Mucosa of stomach (tissue), 1 donor: ENCODE data around the gene HEXB.

ENCODE experiments used
- H3K27me3 ChIP-seq: one replicate; pipeline ENCODE4 v1.7.0; 2013; ENCODE audit warnings: mild to moderate bottlenecking, low read length; ENCODE audit not compliant: control insufficient read depth, insufficient read depth
- H3K36me3 ChIP-seq: one replicate; pipeline ENCODE4 v1.7.0; 2013; ENCODE audit warnings: low read length; ENCODE audit not compliant: control insufficient read depth, insufficient read depth
- H3K4me1 ChIP-seq: one replicate; pipeline ENCODE4 v1.7.0; 2013; ENCODE audit warnings: mild to moderate bottlenecking, low read length; ENCODE audit not compliant: control insufficient read depth, insufficient read depth
- H3K4me3 ChIP-seq: one replicate; pipeline ENCODE4 v1.7.0; 2013; ENCODE audit warnings: low read length
- H3K9ac ChIP-seq: one replicate; pipeline ENCODE4 v1.7.0; 2013; ENCODE audit warnings: mild to moderate bottlenecking, low read length, moderate library complexity
- H3K9me3 ChIP-seq: one replicate; pipeline ENCODE4 v1.7.0; 2013; ENCODE audit warnings: mild to moderate bottlenecking, low read length, moderate library complexity; ENCODE audit not compliant: control insufficient read depth
- donor health status: Pancreatic carcinoma.

Gene HEXB

DNA sequence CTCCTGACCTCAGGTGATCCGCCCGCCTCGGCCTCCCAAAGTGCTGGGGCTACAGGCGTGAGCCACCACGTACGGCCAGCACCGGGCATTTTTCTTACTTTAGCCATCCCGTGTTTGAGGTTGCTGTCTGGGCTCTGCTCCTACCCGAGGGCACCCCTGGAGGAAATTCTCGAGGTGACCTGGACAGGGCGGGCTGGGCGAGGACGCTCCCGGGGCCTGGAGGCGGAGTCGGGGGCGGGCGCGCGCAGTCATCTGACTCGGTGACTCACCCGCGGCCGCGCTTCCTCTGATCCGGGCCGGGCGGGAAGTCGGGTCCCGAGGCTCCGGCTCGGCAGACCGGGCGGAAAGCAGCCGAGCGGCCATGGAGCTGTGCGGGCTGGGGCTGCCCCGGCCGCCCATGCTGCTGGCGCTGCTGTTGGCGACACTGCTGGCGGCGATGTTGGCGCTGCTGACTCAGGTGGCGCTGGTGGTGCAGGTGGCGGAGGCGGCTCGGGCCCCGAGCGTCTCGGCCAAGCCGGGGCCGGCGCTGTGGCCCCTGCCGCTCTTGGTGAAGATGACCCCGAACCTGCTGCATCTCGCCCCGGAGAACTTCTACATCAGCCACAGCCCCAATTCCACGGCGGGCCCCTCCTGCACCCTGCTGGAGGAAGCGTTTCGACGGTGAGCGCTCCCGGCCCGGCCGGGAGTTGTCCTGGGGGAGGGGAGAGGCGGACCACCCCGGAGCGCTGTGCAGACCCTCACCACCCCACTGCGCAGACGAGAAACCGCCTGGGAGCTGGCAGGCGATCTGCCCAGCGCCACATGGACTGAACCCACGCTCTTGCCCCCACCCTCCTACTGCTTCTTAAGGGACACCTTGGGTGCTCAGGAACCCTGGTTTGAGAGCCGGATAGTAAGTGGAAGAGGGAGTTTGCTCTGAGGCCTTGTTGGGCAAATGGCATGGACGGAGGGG, at the start of gene HEXB:
Gene HEXB (plus strand): TSS at position 334 of the 952 bp plus-strand sequence. CDS start 28 bp downstream, at position 362.
- Histone ChIP-seq H3K27me3 (no peaks in the 10 kb centered on the region), H3K9me3 (no peaks in the 10 kb centered on the region), H3K36me3 (no peaks in the 10 kb centered on the region), H3K9ac (peak within 1 kb of the TSS; percentile 83), H3K4me3 (peak within 1 kb of the TSS; percentile 86), H3K4me1 (peaks cover 16% of the 10 kb centered on the region)

DNA sequence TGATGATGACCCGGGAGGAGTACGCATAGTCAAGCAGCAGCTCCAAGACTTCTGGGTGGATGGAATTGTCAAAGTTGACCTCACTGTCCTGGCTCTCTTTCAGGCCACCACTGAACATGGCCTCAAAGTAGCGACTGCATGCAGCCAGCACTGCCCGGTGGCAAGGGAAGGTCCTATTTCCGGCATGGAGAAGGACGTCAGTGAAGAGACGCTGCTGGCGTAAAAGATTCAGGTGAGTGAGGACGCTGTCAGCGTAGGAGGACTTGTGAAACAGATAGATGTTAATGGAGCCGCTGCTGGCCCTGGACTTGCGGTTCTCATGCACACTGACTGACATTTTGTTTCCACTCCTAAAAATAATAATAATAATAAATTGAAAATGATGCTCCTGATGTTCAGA, 48.9 kb upstream of the HEXB start:
- H3K36me3 ChIP-seq, result peaks cover 7% of the 10 kb centered on the region
- H3K4me1 ChIP-seq, result peaks cover 52% of the 10 kb centered on the region
- H3K4me3 ChIP-seq, result no peak overlapping the region
- no peaks in the 10 kb centered on the region for H3K9me3 ChIP-seq
- no peak overlapping the region for H3K9ac ChIP-seq
- no peaks in the 10 kb centered on the region for H3K27me3 ChIP-seq

DNA sequence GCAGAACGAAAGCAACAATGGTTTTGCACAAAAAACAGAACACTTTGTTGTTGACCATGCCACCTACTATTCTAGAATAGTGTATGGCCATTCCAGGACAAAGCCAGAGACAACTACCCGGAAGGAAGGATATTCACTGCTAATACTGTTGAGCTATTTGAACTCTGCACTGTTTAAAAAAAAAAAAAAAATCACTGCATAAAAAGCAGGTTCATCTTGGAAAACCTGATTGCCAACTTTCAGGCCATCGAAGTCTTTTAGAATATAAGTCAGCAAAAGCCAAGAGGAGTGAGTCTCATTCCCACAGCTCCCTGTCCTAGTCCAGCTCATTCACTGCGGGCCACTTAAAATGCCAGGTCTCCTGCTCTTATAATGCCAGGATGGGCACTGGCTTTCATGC, 48.5 kb upstream of the HEXB start:
- no peaks in the 10 kb centered on the region for H3K27me3 ChIP-seq

DNA sequence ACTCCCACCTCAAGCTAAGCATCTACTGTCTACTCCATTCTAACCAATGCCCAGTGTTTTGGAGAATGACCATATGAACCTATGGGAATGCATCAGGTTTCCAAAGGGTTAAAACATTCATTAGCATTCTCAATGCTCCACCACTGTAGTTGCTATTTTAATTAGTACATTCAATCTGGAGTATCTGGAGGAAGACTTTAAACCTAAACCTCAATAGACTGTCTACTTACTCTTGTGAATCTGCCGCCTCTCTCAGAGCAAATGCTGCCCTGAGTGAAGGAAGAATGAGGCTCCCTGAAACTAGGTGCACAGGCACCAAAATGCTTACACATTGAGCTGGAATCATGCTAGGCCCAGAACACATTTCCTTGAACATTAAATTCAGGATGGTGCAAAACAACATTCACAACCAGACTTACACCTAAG, 46.5 kb upstream of the HEXB start:
- Histone ChIP-seq H3K9me3 (no peaks in the 10 kb centered on the region), H3K36me3 (peaks cover 7% of the 10 kb centered on the region), H3K27me3 (no peaks in the 10 kb centered on the region), H3K9ac (peak overlapping the region; percentile 77), H3K4me3 (peak overlapping the region; percentile 28), H3K4me1 (peaks cover 28% of the 10 kb centered on the region)

More for the DNA sequence above, 48.5 kb upstream of the HEXB start:
- no peak overlapping the region for H3K4me3 ChIP-seq
- H3K4me1 ChIP-seq, result peaks cover 48% of the 10 kb centered on the region
- no peaks in the 10 kb centered on the region for H3K9me3 ChIP-seq
- peaks cover 7% of the 10 kb centered on the region for H3K36me3 ChIP-seq
- H3K9ac ChIP-seq, result no peak overlapping the region

DNA sequence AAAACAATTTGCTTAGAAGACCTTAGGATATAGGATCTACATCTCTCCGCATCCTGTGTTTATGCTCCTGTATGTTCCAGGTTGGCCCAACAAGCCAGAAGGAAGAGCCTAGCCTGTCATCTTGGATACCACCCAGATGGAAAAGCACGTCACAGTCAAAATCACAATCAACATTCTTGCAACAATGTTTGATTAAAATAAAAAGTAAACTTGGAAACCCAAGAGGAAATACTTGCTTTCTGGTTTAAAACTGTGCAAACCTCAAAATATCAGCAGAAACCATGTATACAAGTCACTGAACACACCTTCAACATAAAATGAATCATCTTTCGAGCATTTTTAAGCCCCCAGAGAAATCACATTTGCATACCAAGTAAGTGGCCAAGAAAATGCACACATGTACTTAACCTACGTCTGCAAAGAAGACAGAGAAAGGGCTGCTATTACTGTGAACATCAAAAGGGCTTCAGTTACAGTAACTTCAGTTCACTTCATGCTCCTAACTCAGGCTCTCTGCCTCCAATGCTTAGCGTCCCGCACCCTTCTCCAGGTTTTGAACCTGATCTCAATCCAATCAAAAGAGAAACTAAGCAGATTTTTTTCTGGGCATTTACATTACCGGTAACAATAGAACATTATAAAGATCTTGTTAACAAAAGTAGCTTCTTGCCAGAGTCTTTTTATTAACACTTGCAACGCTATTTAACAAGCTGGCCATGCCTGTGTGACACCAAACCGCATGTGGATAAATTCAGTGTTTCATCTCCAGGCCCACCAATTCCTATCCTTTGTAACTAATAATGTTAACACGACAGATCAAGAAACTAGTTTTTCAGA, 45.8 kb upstream of the HEXB start:
- H3K27me3 ChIP-seq, result no peaks in the 10 kb centered on the region
- peak overlapping the region; percentile 77 for H3K9ac ChIP-seq
- no peaks in the 10 kb centered on the region for H3K9me3 ChIP-seq
- peaks cover 25% of the 10 kb centered on the region for H3K4me1 ChIP-seq
- H3K4me3 ChIP-seq, result peak overlapping the region; percentile 28
- peaks cover 7% of the 10 kb centered on the region for H3K36me3 ChIP-seq

DNA sequence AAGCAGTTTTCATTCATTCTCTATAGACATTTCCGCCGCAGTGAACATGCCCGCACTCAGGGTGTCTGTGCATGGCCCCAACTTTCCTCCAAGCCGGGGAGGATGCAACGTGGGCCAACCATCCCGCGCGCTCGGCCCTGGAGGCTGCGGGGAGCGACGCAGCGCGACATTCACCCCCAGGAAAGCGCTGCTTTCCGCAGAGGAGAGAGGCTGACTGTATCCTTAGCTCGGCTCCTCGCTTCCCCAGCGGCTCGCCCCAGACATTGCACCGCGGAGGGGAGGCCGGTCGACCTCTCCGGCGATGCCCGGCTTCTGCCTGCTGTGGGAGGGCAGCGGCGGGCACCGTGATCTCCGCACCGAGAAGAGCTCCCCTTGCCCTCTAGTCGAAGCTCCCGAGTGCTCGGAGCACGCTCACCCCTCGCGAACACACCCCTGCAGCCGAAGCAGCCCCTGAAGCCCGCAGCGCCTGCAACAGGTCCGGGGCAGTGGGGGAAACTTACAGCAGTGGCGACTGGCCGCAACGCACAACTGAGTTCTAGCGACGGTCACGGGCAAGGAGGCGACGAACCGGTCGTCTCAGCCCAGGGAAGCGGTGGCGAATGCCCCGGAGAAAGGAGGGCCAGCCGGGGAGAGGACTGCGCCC, 45.1 kb upstream of the HEXB start:
- Histone ChIP-seq H3K9ac (peak overlapping the region; percentile 77), H3K27me3 (no peaks in the 10 kb centered on the region), H3K4me1 (peaks cover 19% of the 10 kb centered on the region), H3K4me3 (peak overlapping the region; percentile 28), H3K9me3 (no peaks in the 10 kb centered on the region), H3K36me3 (peaks cover 3% of the 10 kb centered on the region)

DNA sequence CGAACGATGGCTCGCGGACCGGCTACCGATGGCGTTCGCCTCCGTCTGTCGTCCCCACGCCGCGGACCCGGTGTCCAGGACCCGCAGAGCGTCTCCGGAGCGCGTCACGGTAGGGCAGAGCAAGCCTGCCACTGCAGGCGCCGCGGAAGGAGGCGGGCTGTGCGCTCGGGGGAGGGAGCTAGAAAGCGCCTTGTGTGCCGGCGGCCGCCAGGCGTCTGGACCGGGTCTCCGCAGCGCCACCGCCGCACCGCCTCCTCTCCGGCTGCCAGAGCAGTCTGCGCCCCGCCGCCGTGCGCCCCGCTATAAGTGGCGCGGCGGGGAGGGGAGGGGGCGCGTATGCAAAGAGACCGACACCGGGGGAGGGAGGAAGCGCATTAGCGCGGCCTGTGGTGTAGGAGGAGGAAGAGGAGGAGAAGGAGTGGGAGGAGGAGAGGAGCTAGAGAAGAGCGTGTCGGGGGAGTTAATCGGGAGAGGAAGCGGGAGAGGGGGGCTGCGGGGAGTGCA, 44.5 kb upstream of the HEXB start, which contains the start of gene ENC1:
Gene ENC1 (minus strand): TSS at position 279 of the 504 bp plus-strand sequence. CDS start 4,243 bp downstream, outside the sequence.
- H3K36me3 ChIP-seq, result no peaks in the 10 kb centered on the region
- H3K27me3 ChIP-seq, result no peaks in the 10 kb centered on the region
- peak within 1 kb of the TSS; percentile 47 for H3K4me3 ChIP-seq
- peaks cover 13% of the 10 kb centered on the region for H3K4me1 ChIP-seq
- peak within 1 kb of the TSS; percentile 77 for H3K9ac ChIP-seq
- no peaks in the 10 kb centered on the region for H3K9me3 ChIP-seq

DNA sequence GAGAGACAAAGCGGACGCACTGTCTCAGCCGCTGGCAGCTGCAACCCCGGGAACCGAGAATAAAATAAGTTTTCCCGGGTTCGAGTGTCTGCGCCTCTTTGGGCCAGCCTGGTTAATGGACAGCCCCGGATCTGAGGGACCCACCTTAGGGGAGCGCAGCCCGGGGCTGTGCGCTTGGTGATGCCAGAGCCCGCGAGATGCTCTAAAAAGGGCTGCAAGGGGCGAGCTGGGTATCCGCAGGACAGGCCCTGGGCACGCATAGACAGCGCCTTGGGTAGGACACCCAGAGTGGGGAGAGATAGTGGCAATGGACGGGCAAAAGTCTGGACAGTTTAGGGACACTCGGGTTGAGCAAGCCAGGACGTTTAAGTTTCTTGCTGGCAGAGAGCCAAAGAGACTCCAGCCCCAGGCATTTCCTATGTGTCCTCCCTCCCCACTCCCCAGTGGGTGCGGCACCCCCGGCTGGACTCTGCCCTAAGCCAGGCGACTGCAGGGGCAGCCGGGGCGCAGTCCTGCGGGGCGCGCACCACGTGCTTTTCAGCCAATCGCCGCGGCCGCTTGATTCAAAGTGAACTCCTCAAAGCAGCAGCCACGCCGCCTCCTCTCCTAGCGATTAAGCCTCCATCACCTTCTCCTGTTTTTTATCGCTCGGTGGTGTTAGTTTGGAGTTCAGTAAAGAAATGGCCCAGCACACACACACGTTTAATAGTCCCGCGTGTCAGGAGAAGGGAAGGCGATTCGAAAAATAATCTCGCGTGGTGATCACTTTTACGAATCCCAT, 43.9 kb upstream of the HEXB start:
- H3K4me1 ChIP-seq, result peaks cover 7% of the 10 kb centered on the region
- H3K27me3 ChIP-seq, result no peaks in the 10 kb centered on the region
- no peaks in the 10 kb centered on the region for H3K9me3 ChIP-seq
- no peaks in the 10 kb centered on the region for H3K36me3 ChIP-seq
- peak overlapping the region; percentile 77 for H3K9ac ChIP-seq
- H3K4me3 ChIP-seq, result peak overlapping the region; percentile 47

DNA sequence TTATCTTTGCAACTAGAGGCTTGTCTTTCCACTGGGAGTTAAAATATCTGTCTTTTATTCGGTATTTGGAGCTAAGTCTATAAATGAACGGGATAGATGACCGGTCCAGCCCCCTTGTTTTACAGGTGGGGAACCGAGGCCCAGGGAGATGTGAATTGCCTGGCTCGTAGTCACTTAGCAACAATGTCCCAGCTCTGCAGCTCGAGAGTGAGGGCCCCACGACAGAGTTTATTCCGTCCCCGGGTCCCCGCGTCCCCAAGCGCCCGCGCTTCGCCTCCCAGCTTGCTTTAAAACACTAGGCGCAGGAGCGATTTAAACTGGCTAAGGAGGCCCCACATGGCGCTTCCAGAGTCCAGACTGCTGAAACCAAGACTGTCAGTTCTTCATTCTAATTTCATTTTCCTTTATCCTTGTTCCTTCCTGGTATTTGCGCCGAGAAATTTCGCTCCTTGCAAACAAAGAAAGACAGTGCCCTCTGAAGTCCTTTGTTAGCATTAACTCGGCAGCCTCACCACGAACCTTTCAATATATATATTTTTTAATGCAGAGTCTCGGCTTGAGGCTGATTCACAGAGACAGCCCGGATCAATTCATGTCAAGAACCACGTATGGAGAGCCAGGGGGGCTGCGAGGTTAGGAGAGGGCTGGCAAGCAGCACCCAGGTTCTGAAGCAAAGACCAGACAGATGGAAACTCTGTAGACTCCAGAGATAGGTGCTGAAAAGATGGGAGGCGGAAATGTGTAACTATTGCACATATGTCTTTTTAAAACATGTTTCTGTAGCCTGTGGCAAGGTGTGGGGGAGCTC, 43.1 kb upstream of the HEXB start:
- Histone ChIP-seq H3K9ac (peak overlapping the region; percentile 47), H3K27me3 (no peaks in the 10 kb centered on the region), H3K9me3 (no peaks in the 10 kb centered on the region), H3K4me1 (peaks cover 2% of the 10 kb centered on the region), H3K36me3 (no peaks in the 10 kb centered on the region), H3K4me3 (peak overlapping the region; percentile 47)

DNA sequence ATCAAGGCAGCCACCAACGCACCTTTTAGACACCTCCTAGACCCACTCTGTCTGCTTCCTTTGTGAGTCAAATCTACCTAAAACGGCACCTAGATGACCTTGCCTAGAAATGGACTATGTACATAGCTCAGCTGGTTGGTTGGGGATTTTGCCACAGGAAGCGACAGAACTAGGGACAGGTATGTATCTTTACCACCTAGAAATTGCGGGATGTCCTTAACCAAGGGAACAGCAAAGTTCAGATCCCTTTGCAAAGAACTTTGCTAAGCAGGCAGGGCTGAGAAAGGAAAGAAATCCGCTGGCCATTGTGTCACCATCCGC, 42.5 kb upstream of the HEXB start:
- Histone ChIP-seq H3K27me3 (no peaks in the 10 kb centered on the region), H3K4me1 (peaks cover 5% of the 10 kb centered on the region), H3K36me3 (no peaks in the 10 kb centered on the region), H3K4me3 (no peak overlapping the region), H3K9me3 (no peaks in the 10 kb centered on the region), H3K9ac (no peak overlapping the region)
